Activated T-cell treated with anti-CD3 and anti-CD28 coated beads, Interleukin-2, amount 50 U/mL, for 72 hours (primary cell): ENCODE data around the gene XRN1. TPM values are rescaled to one million over a fixed set of nuclear protein-coding genes. Genes with fewer than 3 reads are reported as not detected.
"Not testable (repeated sequence)": the region's sequence is repeated elsewhere in the genome, so short reads cannot be mapped to it uniquely, and the experiment has no call there.

Source experiments
- ATAC-seq, 2 donors: fragments of 150-1000 bp; cut with Tn5 transposase; replicated peaks in 1 of 2; 2 replicates each; pipeline ENCODE4 v1.10.0; 2021; ENCODE audit warnings: moderate library complexity in 2 of 2, mild to moderate bottlenecking in 1 of 2
- DNase-seq, 2 donors: peaks; one replicate each; pipeline ENCODE4 v3.0.0; 2021 to 2022; ENCODE audit warnings: mixed read lengths in 1 of 2
- H3K27ac Mint-ChIP-seq: one replicate; pipeline ENCODE4 v1.8.0; 2022; ENCODE audit warnings: mild to moderate bottlenecking, moderate library complexity, mixed read lengths
- H3K27me3 Mint-ChIP-seq: one replicate; pipeline ENCODE4 v1.8.0; 2022; ENCODE audit warnings: low read depth, mixed read lengths
- H3K36me3 Mint-ChIP-seq, 2 donors: one replicate each; pipeline ENCODE4 v1.8.0; 2022; ENCODE audit warnings: mixed read lengths in 2 of 2, mild to moderate bottlenecking in 1 of 2; ENCODE audit not compliant: insufficient read depth in 2 of 2
- H3K4me1 Mint-ChIP-seq: one replicate; pipeline ENCODE4 v1.8.0; 2022; ENCODE audit warnings: low read depth, mixed read lengths
- H3K4me3 Mint-ChIP-seq, 2 donors: one replicate each; pipeline ENCODE4 v1.8.0; 2022; ENCODE audit warnings: mild to moderate bottlenecking in 2 of 2, mixed read lengths in 2 of 2, moderate library complexity in 2 of 2
- H3K9me3 Mint-ChIP-seq, 2 donors: one replicate each; pipeline ENCODE4 v1.8.0; 2022; ENCODE audit warnings: mixed read lengths in 2 of 2
- total RNA-seq, 2 donors: library from RNA; stranded (reverse); gene quantifications; one replicate each; pipeline ENCODE4 v1.2.3, GENCODE V29; 2022

Gene XRN1
- total RNA-seq, 2 donors from 2014 or later, result 69.7 to 79.3 TPM

DNA sequence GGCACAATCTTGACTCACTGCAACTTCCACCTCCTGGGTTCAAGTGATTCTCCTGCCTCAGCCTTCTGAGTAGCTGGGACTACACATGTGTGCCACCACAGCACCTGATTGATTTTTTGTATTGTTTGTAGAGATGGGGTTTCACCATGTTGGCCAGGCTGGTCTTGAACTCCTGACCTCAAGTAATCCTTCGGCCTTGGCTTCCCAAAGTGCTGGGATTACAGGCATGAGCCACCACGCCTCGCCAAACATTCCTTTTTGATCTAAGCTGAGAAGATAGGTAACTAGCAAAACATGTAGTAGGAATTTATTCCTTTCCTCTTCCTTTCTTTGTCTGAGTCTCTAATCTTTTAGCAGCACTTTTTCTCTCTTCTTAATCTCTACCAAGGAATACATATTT, 95.1 kb downstream of the XRN1 start:
- not testable (repeated sequence) for H3K27ac Mint-ChIP-seq, H3K9me3 Mint-ChIP-seq, H3K4me3 Mint-ChIP-seq, H3K4me1 Mint-ChIP-seq, DNase-seq, H3K27me3 Mint-ChIP-seq, ATAC-seq
- H3K36me3 Mint-ChIP-seq, result peaks cover 15 to 30% of the 10 kb centered on the region in 2 donors

DNA sequence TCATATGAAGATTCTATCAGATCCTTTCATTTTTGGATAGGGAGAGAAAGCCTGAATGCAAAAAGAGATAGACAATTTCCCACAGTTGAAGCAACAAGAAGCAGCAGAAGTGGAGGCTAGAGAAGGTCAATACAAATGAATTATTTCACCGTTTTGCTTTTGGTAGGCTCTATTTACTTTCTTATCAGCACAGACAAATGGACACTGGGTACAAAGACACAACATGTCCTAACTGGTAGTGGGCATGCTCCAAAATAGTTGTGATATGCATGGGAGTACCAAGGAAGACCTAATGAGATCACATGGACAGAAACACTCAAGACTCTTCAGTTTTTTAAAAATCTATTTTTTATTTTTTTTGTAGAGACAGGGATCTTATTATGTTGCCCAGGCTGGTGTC, 99.4 kb downstream of the XRN1 start:
- Mint-ChIP-seq H3K36me3 (peaks cover 8 to 17% of the 10 kb centered on the region in 2 donors), H3K27ac (no peak overlapping the region), H3K4me1 (no peaks in the 10 kb centered on the region), H3K9me3 (no peaks in the 10 kb centered on the region), H3K4me3 (no peak overlapping the region), H3K27me3 (no peaks in the 10 kb centered on the region)
- DNase-seq, result no peak
- no peak for ATAC-seq

DNA sequence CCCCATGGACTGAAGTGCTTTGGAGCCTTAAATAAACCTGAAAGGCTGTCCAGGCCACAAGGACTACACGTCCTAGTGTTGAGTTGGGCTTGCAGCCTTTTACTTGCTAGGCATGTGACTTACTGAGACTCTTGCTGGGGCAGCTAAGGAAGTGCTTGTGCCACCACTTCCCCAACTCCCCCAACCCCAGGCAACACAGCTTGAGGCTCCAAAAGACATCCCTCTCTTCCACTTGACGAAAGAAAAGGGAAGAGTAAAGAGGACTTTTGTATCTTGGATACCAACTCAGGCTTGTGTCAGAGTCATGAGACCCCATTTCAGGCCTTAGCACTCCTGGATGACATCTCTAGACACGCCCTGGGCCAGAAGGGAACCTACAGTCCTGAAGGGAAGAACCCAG, 109.8 kb downstream of the XRN1 start:
- Mint-ChIP-seq H3K36me3 (peaks cover 28 to 54% of the 10 kb centered on the region in 2 donors), H3K27me3 (no peaks in the 10 kb centered on the region), H3K27ac (no peak overlapping the region), H3K4me1 (no peaks in the 10 kb centered on the region), H3K9me3 (peaks cover 12 to 15% of the 10 kb centered on the region in 2 donors), H3K4me3 (no peak overlapping the region)
- DNase-seq (no peak), ATAC-seq (no peak)

DNA sequence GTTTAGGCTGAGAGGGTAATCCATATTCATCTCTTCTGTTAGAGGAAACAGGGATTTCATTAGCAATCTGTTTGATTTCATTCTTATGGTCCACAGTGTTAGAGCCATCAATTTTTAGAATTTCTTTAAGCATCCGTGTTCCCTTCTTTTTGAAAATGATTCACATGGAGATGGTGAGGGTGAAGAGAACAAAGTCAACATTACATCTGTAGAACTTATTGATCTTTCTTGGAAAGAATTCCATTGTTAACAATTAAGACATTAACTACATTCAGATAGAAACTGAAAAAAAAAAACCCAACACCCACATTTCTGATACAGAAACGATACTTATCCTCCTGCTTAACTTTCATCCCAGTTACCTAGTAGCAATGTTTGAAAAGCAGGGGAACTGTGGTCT, 115.4 kb downstream of the XRN1 start:
- H3K9me3 Mint-ChIP-seq, result no peaks in the 10 kb centered on the region
- no peaks in the 10 kb centered on the region for H3K27me3 Mint-ChIP-seq
- ATAC-seq, result no peak
- no peaks in the 10 kb centered on the region for H3K4me1 Mint-ChIP-seq
- peaks cover 10 to 33% of the 10 kb centered on the region in 2 donors for H3K36me3 Mint-ChIP-seq
- DNase-seq, result no peak
- H3K27ac Mint-ChIP-seq, result no peak overlapping the region
- no peak overlapping the region for H3K4me3 Mint-ChIP-seq

DNA sequence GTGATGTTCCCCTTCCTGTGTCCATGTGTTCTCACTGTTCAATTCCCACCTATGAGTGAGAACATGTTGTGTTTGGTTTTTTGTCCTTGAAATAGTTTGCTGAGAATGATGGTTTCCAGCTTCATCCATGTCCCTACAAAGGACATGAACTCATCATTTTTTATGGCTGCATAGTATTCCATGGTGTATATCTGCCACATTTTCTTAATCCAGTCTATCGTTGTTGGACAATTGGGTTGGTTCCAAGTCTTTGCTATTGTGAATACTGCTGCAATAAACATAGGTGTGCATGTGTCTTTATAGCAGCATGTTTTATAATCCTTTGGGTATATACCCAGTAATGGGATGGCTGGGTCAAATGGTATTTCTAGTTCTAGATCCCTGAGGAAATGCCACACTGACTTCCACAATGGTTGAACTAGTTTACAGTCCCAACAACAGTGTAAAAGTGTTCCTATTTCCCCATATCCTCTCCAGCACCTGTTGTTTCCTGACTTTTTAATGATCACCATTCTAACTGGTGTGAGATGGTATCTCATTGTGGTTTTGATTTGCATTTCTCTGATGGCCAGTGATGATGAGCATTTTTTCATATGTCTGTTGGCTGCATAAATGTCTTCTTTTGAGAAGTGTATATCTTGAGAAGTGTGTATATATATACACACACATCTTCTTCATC, 123.4 kb downstream of the XRN1 start:
- H3K4me1 Mint-ChIP-seq, H3K27me3 Mint-ChIP-seq, DNase-seq, H3K27ac Mint-ChIP-seq, H3K9me3 Mint-ChIP-seq, H3K4me3 Mint-ChIP-seq, ATAC-seq: not testable (repeated sequence)
- H3K36me3 Mint-ChIP-seq, result peaks cover 12 to 40% of the 10 kb centered on the region in 2 donors

DNA sequence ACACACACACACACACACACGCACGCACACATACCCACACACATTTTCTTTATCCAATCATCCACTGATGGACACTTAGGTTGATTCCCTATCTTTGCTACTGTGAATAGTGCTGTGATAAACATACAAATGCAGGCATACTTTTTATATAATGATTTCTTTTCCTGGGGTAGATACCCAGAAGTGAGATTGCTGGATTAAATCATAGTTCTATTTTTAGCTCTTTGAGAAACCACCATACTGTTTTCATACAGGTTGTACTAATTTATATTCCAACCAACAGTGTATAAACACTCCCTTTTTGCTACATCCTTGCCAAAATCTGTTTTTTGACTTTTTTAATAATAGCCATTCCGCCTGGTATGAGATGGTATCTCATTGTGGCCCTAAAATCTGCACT, 127.9 kb downstream of the XRN1 start:
- H3K27ac Mint-ChIP-seq, result peak overlapping the region; percentile 35
- ATAC-seq, result no peak
- peaks cover 4 to 15% of the 10 kb centered on the region in 2 donors for H3K36me3 Mint-ChIP-seq
- no peak for DNase-seq
- H3K27me3 Mint-ChIP-seq, result no peaks in the 10 kb centered on the region
- H3K4me3 Mint-ChIP-seq, result no peak overlapping the region
- H3K4me1 Mint-ChIP-seq, result no peaks in the 10 kb centered on the region
- H3K9me3 Mint-ChIP-seq, result peaks cover 0 to 3% of the 10 kb centered on the region in 2 donors

DNA sequence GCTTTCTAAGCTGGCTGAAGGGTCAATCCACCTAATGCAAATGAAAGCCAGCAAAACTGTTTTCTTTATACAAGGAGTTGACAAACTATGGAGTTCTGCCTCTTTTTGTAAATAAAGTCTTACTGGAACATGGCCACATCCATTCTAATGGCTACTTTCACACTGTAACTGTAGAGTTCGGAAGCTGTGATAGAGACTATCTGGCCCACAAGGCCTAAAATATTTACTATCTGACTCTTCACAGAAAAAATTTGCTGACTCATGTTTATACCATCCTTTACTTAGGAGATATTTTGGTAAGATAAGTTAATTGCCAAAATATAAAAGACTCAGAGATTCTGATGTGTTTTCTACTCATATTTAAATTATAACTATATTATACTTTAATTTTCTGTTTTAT, 128.7 kb downstream of the XRN1 start:
- Mint-ChIP-seq H3K36me3 (peaks cover 4 to 9% of the 10 kb centered on the region in 2 donors), H3K27me3 (no peaks in the 10 kb centered on the region), H3K4me3 (no peak overlapping the region), H3K4me1 (no peaks in the 10 kb centered on the region), H3K27ac (no peak overlapping the region), H3K9me3 (no peaks in the 10 kb centered on the region)
- ATAC-seq (no peak), DNase-seq (no peak)

DNA sequence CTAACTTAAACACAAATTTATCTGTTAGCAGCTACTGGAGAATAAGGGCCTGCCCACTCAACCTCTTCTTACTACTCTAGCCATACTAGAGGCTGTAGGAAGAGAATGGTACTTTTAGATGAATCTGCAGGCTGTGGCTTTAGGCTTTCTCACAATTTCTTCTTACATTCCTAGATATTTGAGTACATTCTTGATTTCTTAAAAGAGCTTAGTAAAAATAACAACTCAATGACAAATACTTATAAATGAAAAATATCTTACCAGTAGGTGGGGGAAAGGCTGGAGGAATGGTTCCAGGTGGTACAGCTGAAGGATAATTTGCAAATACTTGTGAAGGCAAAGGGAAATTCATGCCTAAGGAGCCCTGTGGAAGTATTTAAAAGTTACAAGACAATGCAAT, 129.5 kb downstream of the XRN1 start:
- no peak overlapping the region for H3K4me3 Mint-ChIP-seq
- H3K4me1 Mint-ChIP-seq, result no peaks in the 10 kb centered on the region
- H3K36me3 Mint-ChIP-seq, result peaks cover 4 to 11% of the 10 kb centered on the region in 2 donors
- H3K27ac Mint-ChIP-seq, result peak overlapping the region; percentile 50
- no peak for ATAC-seq
- H3K9me3 Mint-ChIP-seq, result no peaks in the 10 kb centered on the region
- DNase-seq, result no peak
- H3K27me3 Mint-ChIP-seq, result no peaks in the 10 kb centered on the region

DNA sequence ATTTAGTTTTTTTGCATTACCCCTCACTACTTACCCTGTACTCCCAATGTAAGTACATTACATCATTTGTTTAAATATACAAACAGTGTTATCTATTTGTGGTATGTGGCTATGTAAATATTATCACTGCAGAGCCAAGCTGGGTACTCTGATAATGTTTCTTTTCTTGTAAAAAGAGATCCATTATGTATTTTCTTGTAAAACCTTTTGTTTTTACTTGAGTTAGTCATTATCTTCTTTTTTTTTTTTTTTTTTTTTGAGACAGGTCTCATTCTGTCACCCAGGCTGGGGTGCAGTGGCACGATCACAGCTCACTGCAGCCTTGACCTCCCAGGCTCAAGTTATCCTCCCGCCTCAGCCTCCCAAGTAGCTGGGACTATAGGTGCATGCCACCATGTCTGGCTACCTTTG, 131.9 kb downstream of the XRN1 start:
- H3K27me3 Mint-ChIP-seq, H3K4me3 Mint-ChIP-seq, H3K4me1 Mint-ChIP-seq, ATAC-seq, DNase-seq, H3K9me3 Mint-ChIP-seq: not testable (repeated sequence)
- Mint-ChIP-seq H3K36me3 (peaks cover 4 to 12% of the 10 kb centered on the region in 2 donors), H3K27ac (peak overlapping the region; percentile 54)

DNA sequence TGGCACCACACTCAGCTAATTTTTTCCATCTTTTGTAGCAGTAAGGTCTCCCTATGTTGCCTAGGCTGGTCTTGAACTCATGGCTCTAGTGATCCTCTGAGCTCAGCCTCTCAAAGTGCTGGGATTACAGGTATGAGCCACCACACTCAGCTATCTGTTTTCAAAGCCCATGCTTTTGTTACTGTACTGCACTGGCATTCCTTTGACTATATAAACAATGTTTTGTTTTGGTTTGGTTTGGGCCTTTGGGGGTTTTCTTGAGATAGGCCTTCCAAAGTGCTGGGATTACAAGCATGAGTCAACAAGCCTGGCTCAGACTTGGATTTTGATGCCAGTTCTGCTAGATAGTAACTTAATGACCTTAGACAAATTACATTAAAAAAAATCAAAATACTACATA, 132.8 kb downstream of the XRN1 start:
- no peak for DNase-seq
- Mint-ChIP-seq H3K27me3 (no peaks in the 10 kb centered on the region), H3K9me3 (no peaks in the 10 kb centered on the region), H3K36me3 (peaks cover 4 to 12% of the 10 kb centered on the region in 2 donors), H3K4me1 (no peaks in the 10 kb centered on the region), H3K27ac (no peak overlapping the region), H3K4me3 (no peak overlapping the region)
- ATAC-seq, result no peak

DNA sequence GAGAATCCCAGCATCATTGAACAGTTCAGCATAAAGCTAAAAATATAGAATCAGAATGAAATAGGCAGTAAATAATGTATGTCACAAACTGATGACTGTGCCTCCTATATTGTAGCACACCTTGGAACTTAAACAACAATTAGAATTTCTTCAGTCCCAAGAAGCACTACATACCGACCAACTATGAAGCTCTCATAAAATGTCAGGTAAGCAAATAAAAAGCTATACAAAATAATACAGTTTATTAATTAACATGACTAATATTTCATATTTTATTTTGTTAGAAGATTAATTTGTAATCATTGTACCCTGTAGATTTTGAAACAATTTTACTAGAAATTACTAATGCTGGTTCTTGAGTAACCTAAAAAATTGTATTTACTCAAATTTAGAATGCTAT, 137.4 kb downstream of the XRN1 start:
- H3K36me3 Mint-ChIP-seq, result peaks cover 6 to 17% of the 10 kb centered on the region in 2 donors
- no peak for DNase-seq
- no peaks in the 10 kb centered on the region for H3K27me3 Mint-ChIP-seq
- no peak overlapping the region for H3K27ac Mint-ChIP-seq
- no peak overlapping the region for H3K4me3 Mint-ChIP-seq
- no peaks in the 10 kb centered on the region for H3K9me3 Mint-ChIP-seq
- ATAC-seq, result no peak
- H3K4me1 Mint-ChIP-seq, result no peaks in the 10 kb centered on the region

DNA sequence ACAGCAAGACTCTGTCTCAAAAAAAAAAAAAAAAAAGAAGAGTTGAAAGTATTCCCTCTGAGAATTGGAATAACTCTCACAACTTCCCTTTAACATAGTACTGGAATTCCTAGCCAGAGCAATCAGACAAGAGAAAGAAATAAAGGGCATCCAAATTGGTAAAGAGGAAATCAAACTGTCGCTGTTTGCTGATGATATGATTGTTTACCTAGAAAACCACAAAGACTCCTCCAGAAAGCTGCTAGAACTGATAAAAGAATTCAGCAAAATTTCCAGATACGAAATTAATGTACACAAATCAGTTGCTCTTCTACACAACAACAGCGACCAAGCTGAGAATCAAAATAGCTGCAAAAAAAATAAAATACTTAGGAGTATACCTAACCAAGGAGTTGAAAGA, 145.0 kb downstream of the XRN1 start:
- not testable (repeated sequence) for H3K4me3 Mint-ChIP-seq, ATAC-seq, DNase-seq, H3K27me3 Mint-ChIP-seq, H3K4me1 Mint-ChIP-seq
- H3K36me3 Mint-ChIP-seq, result peaks cover 20 to 30% of the 10 kb centered on the region in 2 donors
- peak overlapping the region; percentile 15 for H3K27ac Mint-ChIP-seq
- H3K9me3 Mint-ChIP-seq, result peaks cover 18 to 20% of the 10 kb centered on the region in 2 donors

DNA sequence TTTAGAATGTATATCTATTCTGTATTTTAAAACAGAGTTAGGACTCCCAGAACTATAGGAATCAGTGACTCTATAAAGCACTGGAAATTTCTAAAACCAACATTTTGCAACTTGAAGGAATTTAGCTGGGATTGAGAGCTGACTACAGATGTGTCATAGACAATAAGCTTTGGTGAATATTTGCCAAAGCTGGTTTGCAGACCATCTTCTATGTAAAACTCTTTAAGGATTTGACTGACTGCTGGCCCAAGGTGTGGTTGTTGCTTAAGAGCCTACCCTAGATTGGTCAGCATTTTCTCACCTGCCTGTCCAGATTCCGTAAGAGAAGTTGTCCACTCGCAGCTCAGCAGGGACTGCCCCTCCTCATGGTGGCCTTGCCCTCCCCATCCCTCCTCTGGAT, 149.2 kb downstream of the XRN1 start:
- ATAC-seq, result no peak
- H3K4me1 Mint-ChIP-seq, result no peaks in the 10 kb centered on the region
- peaks cover 7 to 13% of the 10 kb centered on the region in 2 donors for H3K36me3 Mint-ChIP-seq
- H3K9me3 Mint-ChIP-seq, result peaks cover 8 to 12% of the 10 kb centered on the region in 2 donors
- H3K27ac Mint-ChIP-seq, result no peak overlapping the region
- no peak overlapping the region for H3K4me3 Mint-ChIP-seq
- no peaks in the 10 kb centered on the region for H3K27me3 Mint-ChIP-seq
- no peak for DNase-seq

DNA sequence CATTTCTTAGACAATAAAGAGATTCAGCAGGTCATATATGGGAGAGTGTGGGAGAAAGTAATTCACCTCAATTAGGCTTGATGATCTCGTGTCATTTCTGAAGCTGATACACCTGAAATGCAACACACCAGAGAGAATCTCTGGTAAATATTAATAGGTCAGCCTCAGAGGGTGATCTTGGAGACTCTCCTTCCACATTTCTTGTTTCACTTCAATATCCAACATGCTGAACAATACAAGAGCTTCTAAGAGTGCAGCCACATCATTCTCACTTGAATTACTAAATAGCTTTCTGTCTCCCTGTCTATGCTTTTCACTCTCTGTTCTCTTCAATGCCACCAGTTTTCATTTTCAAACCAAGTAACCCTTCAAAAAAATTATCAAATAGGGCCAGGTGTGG, 151.3 kb downstream of the XRN1 start:
- Mint-ChIP-seq H3K4me1 (no peaks in the 10 kb centered on the region), H3K9me3 (no peaks in the 10 kb centered on the region), H3K4me3 (no peak overlapping the region), H3K27ac (no peak overlapping the region), H3K36me3 (peaks cover 1 to 2% of the 10 kb centered on the region in 2 donors), H3K27me3 (no peaks in the 10 kb centered on the region)
- DNase-seq (no peak), ATAC-seq (no peak)
